KG1 (cell line): ENCODE results near the gene NLRP1.
A peak's percentile ranks its signal among the peaks of the same experiment; 100 is the strongest.

ENCODE experiments used
- DNase-seq: peaks from one replicate; lab custom pipeline; 2025; lab: John Stamatoyannopoulos, UW

Gene NLRP1

DNA sequence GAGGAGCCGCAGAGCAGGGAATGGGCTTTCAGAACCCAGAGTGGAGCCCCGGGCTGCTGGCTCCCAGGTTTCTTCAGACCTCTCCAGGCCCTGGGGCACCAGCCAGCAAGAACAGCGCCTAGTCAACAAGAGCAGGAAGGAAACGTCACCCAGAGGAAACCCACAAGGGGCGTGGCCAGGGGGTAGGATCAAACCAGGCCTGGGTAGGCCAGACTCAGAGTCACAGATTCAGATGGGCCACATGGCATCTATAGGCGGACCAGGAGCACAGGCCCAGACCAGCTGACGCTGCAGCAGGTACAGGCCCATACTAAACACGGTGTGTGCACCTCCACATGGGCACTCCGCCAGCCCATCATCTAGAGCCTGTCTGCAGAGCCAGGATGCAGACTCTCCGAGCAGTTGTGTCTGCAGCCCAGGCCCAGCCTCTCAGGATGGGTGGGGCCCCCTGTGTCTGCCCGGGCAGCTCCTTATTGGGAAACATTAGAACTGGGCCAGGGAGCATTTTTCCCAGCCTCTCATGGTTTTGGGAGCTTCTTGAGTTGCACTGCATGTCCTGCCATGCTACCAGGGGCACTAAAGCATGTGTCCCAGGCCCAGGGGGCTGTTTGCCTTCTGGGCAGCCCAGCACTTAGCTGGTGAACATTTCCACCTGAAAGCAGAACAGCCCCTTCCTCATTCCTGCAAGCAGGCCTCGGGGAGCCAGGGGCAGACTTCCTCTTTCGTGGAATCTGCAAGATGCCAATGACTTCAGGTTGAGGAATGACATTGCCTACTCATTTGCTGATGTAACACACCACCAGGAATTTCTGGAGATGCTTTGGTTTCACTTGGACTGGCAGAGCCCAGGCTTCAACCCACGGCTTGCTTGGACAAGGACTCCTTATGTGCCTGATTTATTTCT is at the start of gene NLRP1:
Gene NLRP1, minus strand, starts transcription at position 127 of the 904 bp plus-strand sequence. CDS start 552 bp downstream, outside the sequence.
- DNase-seq, result peak; percentile 65

- no peak for DNase-seq
Observed at GRCh38 chr17:5631958-5632590, 47.8 kb upstream of the NLRP1 start.

DNA sequence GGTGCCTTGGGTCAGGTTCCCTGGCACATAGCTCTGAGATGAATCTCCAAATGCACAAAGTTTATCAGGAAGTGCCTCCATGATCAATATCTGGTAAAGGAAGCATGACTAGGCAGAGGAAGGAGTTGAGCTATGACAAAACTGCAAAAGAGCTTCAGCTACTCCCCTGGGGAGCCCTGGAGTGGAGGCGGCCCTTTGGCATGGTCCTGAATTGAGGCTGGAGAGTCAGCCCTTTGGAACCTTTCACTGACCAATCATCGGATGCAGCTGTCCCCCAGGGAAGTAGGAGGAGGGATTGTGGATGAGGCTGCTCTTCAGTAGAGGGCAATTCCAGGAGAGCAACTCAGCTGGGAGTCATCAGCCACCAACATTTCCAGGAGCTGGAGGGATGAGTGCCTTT is 46.1 kb upstream of the NLRP1 start:
- DNase-seq, result no peak

DNA sequence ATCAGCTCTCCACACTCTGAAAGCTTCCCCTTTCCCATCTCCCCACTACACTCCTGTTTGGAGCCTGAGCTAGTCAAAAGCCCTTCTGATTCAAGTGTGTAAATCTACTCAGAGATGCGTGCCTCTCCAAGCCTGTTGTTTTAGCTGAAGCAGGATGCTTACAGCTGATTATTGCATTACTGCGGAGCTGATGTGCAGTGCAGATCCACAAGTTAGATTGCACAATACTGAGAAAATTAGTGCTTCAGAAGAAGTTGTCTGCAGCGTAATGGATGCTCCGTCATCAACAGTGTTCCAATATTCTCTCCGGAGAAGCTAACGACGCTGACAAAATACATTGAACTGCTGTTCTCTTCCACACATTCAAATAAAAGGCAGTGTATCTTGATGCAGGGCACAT is 44.8 kb upstream of the NLRP1 start:
- DNase-seq, result no peak

DNA sequence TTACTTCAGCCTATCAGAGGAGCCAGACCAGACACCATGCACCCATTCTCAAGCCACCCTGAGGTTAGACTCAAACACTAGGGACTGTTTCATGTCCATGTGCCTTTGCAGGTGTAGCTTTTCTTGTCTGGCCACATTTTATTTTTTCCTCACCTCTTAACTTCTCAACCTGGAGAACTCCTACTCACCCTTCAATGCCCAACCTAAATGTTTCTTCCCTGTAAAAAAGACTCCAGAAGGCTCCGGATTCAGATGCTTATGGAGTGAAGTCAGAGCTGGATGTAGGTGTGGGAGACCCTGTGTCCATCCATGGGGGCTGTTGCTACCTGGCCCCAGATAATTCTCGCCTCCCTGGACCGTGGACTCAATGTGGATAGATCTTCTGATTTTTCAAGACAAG is 44.0 kb upstream of the NLRP1 start:
- no peak for DNase-seq

GRCh38 chr17:5624211-5624610 is 39.9 kb upstream of the NLRP1 start:
- DNase-seq, result no peak

GRCh38 chr17:5621729-5622128 is 37.4 kb upstream of the NLRP1 start:
- DNase-seq, result no peak

DNA sequence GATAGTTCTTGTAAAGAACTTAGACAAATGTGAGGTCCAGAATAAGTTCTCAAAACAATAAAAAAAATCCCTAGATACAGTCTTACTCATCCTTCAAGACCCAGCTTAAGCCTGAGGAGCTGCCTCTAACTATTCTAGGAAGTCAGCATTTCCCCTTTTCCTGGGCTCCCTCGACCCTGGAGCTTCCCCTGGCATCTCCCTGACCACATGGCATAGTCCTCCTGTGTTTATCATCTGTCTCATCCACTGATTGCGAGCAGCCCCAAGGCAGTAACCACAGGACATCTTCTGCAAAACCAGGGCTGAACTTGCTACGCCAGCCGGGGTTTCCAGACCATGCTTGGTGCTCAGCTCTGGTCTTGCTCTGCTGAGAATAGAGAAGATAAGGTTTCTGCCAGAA is 36.7 kb upstream of the NLRP1 start:
- DNase-seq, result no peak

DNA sequence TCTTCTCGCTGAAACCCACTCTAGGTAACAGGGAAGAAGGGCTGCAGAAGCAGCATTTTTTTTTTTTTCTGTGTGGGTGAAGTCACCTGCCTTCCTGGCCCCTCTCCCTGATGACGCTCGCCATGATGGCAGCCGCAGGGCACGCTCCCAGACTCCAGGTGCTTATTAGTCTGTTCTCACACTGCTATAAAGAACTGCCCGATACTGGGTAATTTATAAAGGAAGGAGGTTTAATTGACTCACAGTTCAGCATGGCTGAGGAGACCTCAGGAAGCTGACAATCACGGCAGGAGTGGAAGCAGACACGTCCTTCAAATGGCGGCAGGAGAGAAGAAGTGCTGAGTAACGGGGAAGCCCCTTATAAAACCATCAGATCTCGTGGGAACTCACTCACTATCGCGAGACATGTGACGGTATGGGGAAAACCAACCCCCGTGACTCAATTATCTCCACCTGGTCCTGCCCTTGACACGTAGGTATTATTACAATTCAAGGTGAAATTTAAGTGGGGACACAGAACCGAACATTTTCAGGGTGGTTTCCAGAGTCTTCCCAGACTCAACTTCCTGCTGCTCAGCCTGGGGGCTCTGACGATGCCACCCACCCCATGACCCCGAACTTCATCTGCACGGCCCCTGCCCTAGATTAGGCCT is 34.9 kb upstream of the NLRP1 start:
- DNase-seq, result no peak

DNA sequence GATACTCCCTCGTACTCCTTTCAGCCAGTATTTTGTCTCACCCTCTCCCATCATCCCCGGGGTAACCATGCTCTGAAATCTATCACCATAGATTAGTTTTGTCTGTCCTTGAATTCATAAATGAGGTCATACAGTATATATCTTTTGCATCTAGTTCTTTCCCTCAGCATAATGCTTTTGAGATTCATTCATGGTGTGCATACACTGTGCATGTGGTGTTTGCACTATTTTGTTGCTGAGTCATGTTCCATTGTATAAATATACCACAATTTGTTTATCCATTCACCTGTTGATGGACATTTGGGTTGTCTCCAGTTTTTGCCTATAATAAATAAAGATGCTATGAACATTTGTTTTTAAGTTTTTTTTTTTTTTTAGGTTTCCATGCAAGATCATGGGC is 34.2 kb upstream of the NLRP1 start:
- no peak for DNase-seq

DNA sequence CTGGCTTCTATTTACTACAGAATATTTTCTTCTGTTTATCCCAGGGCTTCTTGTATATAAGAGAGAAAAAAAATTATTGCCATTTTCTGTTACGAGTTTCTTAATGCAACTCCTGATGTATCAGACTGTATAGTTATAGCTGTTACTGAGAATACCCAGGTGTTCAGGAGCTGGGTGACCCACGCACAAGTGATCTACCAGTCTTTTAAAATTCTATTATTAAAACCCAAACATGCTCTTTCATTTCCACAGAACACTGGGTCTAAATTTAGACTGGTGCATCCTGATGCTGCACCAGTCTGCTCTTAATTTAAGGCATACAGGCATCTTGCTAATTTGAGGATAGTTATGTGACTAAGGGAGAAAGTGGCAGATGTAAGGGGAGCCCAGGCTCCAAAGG is 31.2 kb upstream of the NLRP1 start:
- no peak for DNase-seq

GRCh38 chr17:5610956-5611355 is 26.6 kb upstream of the NLRP1 start:
- peak; percentile 0 for DNase-seq

GRCh38 chr17:5608399-5609112 is 24.2 kb upstream of the NLRP1 start:
- DNase-seq, result no peak

GRCh38 chr17:5607946-5608345 is 23.6 kb upstream of the NLRP1 start:
- DNase-seq, result no peak

- no peak for DNase-seq
Observed at GRCh38 chr17:5605452-5605851, 21.1 kb upstream of the NLRP1 start.

DNA sequence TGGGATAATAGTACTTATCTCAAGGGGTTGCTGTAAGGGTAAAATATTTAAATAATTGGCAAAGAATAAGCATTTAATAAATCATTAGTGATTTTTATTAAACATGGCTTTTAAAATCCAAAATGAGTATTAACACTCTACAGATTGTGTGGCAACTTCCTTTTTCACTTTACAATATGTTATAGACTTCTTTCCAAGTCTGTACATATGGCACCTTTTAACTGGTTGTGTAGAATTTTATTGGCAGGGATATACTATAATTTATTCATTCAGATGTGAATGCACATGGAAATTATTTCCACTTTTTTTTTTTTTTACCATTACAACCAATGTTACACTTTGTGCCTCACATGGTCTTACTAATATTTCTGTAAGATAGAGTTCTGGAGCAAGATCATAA is 15.7 kb upstream of the NLRP1 start:
- DNase-seq, result no peak

DNA sequence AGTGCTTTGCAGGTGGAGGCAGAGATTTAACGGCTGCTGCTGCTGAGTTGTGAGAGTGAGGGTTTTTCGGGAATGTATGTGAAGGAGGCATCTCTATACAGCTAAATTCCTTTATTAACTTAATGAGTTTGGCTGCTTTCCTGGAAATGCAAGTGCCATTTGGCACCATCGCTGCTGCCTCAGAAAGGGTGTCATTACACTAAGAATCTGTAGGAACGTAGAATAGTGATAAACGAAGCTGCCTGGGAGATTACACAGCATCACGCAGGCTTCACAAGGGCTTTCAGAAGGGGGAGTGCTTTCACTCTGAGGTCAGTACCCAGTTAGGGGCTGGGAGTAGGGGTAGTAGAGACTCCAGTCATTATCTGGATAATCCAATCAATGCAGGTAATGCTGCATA is 14.1 kb upstream of the NLRP1 start:
- no peak for DNase-seq

DNA sequence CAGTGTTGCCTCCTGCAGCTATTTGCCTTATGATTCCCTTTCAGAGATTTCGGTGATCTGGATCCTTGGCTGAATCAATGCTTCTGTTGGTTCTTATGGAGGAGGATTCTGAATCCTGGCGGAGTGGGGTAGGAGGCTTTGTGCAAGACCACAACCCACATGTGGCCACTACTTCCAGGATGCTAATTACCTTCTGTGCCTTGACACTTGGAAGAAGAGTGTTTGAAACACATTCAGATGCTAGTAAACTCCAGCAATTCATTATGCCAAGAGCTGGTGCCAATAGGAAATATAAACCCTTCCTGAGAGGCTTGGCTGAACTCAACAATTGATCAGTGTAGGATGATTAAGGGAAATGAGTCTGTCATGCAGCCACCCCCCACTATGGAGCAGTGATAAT is 12.1 kb upstream of the NLRP1 start:
- DNase-seq, result no peak

DNA sequence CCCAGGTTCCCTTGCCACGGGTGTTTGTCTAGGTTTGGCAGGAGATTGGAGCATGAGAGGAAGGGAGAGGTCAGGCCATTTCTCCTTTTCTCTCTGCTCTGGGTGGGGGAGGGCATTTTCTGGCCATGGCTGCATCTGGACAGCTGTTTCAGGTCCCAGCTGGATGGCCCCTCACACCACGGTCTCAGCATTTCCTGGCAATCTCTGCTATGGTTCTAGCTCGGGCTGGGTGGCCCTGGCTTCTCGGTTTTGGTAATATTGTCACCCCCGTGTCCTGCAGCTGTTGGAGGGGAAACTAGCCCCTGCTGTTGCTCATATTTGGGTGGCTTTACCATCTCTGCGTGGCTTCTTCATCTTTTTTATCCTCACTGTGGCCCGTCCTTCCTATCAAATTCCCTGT is 11.5 kb upstream of the NLRP1 start:
- no peak for DNase-seq

DNA sequence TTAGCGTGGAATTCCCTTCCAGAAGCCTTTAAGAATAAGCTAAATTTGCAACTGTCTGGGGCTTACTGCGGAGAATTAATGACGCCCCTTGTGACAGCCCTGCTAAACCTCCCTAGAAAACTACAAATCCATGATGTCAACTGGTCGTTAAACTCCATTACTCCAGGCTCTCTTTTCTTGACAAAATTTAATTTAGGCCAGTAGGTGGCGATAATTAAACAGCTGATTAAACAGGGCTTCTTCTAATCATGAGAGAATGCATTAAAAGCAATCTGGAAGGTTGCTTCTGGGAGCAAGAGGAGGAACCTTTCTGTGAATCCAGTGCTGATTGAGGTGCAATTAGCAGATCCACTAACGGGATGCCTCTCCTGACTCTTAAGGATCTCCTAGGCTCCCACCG is 8.1 kb upstream of the NLRP1 start:
- DNase-seq, result peak; percentile 1

GRCh38 chr17:5591966-5592365 is 7.7 kb upstream of the NLRP1 start:
- no peak for DNase-seq

DNA sequence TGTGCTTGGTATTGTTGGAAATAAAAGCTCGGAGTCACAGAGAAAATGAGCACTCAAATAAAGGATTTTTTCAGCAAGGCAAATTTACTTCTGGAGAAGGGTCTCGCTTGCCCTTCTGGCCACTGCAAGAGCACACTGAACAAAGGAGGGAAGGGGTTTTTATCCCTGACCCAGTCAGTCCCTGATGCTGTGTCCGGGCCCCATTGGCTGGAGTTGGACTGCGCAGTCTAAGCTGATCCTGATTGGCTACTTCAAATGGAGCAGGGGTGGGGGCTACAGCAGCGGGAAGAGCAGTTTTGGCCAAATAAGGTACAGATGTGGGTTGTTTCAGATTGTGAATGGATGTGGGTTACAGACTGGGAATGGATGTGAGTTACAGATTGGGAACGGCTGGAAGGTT is 4.3 kb upstream of the NLRP1 start:
- DNase-seq, result no peak
